ENCODE measurements around the gene MARK4.

The MARK4 gene

GRCh38 chr19:45275370-45275971, 24.4 kb downstream of the MARK4 start:
- no peak for DNase-seq

GRCh38 chr19:45276284-45276687, 25.2 kb downstream of the MARK4 start:
- no peak for DNase-seq

DNA sequence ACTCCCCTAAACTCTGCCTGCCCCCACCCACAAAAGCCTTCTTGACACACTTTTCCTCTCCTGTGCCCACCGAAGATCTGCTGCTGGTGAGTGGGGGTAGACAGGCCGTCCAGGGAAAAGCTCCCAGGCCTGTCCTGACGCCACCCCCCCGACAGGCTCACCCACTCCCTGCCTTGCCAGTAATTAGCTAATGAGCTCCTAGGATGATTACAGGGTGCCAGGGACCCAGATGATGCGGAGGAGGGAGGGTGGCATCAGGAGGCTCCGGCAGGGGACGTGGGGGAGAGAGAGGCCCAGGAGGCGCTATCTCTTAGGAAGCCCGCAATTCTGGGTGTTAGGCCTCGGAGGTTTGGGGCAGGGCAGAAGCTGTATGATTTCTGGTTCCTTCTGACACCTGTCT, 27.0 kb downstream of the MARK4 start:
- no peak for DNase-seq

DNA sequence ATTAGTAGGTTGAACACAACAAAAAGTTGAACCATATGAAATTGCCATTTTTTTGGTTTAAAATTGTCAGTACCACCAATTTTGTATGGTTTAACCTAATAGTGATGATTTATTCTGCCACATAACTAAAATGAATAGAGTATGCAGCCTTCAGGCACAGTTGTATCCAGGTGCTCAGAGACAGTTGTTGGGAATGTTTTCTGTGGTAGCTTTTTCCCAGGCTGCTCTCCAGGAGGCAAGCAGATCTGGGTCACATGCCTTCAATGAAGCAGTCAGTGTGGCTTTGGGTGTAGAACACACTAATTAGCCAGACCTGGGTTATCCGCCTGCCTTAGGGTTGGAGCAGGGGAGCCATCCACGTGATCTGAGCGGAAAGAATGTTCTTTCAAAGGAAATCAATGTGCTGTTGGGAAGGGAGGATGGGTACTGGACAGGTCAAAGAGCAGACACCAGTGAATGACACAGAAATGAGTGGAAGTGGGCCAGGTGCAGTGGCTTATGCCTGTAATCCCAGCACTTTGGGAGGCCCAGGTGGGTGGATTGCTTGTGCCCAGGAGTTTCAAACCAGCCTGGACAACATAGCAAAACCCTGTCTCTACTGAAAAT, 28.6 kb downstream of the MARK4 start:
- DNase-seq: no peak

DNA sequence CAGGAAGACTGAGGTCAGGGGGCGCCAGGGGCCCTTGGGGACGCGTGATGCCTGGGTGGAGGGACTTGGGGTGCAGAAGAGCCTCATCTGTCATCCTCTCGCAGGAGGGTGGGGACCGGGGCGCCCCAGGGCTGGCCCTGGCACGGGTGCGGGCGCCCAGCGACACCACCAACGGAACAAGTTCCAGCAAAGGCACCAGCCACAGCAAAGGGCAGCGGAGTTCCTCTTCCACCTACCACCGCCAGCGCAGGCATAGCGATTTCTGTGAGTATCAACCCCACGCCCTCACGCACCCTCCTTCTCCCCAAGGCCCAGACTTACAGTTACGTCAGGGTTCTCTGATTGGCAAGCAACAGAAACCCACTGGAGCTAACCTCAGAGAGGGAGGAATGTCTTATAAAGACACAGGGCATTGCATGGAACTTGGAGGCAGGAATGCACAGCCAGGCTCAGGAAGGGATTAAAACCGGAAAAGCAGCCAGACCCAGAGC, 29.4 kb downstream of the MARK4 start:
- no peak for DNase-seq

GRCh38 chr19:45283443-45284033, 32.5 kb downstream of the MARK4 start:
- no peak for DNase-seq

- no peak for DNase-seq
Observed at GRCh38 chr19:45290381-45290931, 39.4 kb downstream of the MARK4 start.

GRCh38 chr19:45291834-45292233, 40.8 kb downstream of the MARK4 start:
- DNase-seq: no peak

DNA sequence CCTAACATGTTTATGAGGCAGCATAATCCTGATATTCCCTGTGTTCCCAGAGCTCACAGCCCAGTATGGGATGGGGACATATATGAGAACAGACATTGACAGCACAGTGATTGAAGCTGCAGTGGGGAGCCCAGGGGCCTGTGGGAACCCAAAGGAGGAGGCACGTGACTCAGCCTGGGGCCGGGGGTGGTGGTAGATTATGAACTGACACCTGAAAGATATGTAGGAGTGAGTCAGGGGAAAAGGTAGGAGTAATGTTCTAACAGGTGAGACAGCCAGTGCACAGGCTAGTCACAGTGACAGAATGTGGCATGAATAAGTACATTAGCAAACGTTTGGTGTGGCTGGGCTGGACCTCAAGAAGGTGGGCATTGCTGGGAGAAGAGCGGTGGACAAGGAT, 42.6 kb downstream of the MARK4 start:
- DNase-seq: no peak

- DNase-seq: no peak
Observed at GRCh38 chr19:45294291-45295029, 43.4 kb downstream of the MARK4 start.

- no peak for DNase-seq
Observed at GRCh38 chr19:45295873-45296272, 44.8 kb downstream of the MARK4 start.

- no peak for DNase-seq
Observed at GRCh38 chr19:45296355-45296754, 45.3 kb downstream of the MARK4 start.

- DNase-seq: no peak
Observed at GRCh38 chr19:45297674-45298073, 46.6 kb downstream of the MARK4 start.

DNA sequence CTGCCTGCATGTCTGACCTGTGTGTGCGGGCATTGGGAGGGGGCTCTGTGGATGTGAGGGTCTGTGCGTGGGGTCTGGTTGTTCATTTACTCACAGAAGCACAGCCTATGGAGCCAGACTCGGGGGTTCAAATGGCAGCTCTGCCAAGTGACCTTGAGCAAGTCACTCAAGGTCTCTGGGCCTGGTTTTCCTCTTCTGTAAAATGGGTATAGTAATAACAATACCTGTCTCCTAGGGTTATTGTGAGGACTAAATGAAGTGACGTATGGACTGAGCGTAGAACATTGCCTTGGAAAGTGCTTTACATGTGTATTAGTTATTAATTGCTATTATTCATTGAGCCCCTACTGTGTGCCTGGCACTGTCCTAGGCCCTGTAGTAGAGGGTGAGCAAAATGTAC, 47.2 kb downstream of the MARK4 start:
- DNase-seq: no peak

DNA sequence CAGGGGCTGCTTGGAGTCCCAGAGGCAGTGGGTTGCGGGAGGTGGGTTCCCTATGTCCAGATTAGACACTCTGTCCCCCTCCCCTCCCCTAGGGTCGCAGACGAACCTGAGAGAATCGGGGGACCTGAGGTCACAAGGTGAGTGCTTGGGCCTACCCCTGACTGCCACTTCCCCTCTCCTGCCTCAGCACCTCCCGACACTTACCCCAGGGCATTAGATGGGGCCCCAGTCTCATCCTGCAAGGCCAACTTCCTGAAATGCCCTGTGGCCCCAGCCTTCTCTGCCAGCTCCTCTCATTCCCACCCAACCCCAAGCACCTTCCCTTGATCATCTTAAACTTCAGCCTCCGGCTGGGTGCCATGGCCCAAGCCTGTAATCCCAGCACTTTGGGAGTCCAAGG, 48.6 kb downstream of the MARK4 start:
- DNase-seq: no peak

- DNase-seq: no peak
Observed at GRCh38 chr19:45302416-45302815, 51.3 kb downstream of the MARK4 start.

DNA sequence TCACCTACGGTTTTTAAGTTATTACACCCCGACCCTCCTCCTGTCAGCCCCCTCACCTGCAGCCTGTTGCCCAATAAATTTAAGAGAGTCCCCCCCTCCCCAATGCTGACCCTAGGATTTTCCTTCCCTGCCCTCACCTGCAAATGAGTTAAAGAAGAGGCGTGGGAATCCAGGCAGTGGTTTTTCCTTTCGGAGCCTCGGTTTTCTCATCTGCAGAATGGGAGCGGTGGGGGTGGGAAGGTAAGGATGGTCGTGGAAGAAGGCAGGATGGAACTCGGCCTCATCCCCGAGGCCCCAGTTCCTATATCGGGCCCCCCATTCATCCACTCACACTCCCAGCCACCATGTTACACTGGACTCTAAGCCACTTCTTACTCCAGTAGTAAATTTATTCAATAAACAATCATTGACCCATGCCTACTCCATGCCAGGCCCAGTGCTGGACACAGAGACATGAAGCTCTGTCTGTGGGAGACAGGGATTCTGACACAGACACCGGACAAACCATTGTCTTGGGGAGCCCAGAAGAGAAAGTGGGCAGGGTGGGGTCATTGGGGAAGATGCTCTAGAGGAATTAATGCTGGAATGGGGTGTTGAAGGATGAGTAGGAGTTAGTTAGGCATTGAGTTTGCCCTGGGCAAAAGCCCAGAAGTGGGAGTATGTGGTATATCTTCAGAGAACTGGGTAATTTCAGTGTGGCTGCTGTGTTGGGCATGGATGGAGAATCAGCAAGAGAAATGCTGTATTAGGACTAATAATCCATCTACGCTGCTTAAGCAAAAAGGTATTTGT, 52.4 kb downstream of the MARK4 start:
- no peak for DNase-seq

- DNase-seq: no peak
Observed at GRCh38 chr19:45304141-45304926, 53.3 kb downstream of the MARK4 start.

DNA sequence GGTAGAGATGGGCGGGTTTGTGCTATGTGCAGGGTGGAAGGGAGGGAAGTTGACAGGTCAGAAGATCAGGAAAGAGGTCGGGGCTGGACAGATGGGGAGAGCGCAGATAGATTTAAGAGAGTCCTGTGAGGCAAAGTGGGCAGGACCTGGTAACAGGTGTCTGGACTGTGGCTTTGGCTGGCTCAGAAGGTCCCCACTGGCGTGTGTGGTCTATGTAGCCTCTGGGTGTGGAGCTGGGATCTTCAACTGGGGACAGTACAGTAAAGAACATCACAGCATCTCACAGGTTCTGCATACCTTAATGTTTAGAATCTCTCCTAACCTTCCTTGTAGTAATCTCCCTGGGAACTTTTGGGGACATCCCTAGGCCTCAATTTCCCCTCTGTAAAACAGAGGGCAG, 53.9 kb downstream of the MARK4 start:
- no peak for DNase-seq

DNA sequence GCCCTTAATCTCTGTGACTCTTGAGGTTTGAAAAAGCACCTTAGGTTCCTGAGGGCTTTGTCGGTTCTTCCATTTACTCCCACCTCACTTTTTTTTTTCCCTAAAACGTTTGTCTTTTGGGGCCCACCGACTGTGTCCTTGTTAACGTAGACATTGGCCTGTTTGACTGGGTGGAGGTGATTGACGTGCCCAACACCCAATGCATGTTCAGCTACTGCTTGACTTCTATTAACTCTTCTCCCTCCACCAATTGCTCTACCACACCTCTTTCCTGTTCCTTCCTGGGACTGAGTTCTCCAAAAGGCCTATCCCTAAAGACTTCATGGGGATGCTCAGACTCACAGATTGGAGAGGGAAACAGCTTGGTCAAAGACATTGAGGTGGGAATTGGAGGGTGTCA, 54.4 kb downstream of the MARK4 start:
- DNase-seq: no peak

- DNase-seq: no peak
Observed at GRCh38 chr19:45306040-45306439, 55.0 kb downstream of the MARK4 start.

DNA sequence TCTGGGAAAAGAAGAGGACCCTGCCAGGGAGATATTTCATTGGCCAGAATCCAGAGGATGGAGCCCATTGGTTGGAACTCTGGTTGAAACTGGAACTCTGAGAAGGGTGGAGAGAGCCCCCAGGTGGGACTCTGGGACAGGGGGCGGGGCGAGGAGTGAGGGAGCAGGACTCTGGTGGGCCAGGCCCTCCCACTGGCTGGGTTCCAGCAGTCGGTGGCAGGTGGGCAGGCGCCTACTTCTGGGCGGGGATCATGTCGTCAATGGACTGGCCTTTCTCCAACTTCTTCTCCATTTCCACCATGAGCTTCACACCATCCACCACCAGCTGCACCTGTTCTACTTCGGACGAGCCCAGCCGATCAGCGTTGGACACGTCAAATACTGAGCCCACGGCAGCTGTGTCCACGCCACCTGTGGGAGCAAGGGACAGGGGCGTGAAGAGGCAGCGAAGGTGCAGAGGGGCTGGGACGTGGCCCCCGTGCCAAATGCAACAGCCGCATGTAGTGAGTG, 55.5 kb downstream of the MARK4 start:
- no peak for DNase-seq

Measured in activated CD4-positive, alpha-beta T cell treated with anti-CD3 and anti-CD28 coated beads, Interleukin-2, amount 50 U/mL, for 16 hours (primary cell).